ENCODE results near the gene TMEM87B.
"Not testable (repeated sequence)": the region's sequence is repeated elsewhere in the genome, so short reads cannot be mapped to it uniquely, and the experiment has no call there.

Gene TMEM87B

GRCh38 chr2:112024896-112025491 lies 30.1 kb upstream of the TMEM87B start:
- peaks cover 21% of the 10 kb centered on the region for H3K27me3 Mint-ChIP-seq
- CTCF ChIA-PET: no interaction called here
- no peak overlapping the region for H3K4me3 Mint-ChIP-seq

GRCh38 chr2:112026509-112026908 lies 28.6 kb upstream of the TMEM87B start:
- Mint-ChIP-seq H3K27ac (no peak overlapping the region), H3K27me3 (peaks cover 25% of the 10 kb centered on the region)

More at GRCh38 chr2:112024896-112025491, 30.1 kb upstream of the TMEM87B start:
- DNase-seq: no peak
- Mint-ChIP-seq H3K4me1 (no peaks in the 10 kb centered on the region), H3K9me3 (no peaks in the 10 kb centered on the region), H3K36me3 (no peaks in the 10 kb centered on the region), H3K27ac (no peak overlapping the region)

GRCh38 chr2:112027767-112028166 lies 27.3 kb upstream of the TMEM87B start:
- Mint-ChIP-seq H3K36me3 (no peaks in the 10 kb centered on the region), H3K4me3 (no peak overlapping the region), H3K27me3 (peaks cover 32% of the 10 kb centered on the region), H3K4me1 (peaks cover 5% of the 10 kb centered on the region), H3K9me3 (no peaks in the 10 kb centered on the region), H3K27ac (no peak overlapping the region)
- no peak for DNase-seq
- CTCF ChIA-PET: no interaction called here

More at GRCh38 chr2:112026509-112026908, 28.6 kb upstream of the TMEM87B start:
- Mint-ChIP-seq H3K36me3 (no peaks in the 10 kb centered on the region), H3K4me3 (no peak overlapping the region), H3K9me3 (no peaks in the 10 kb centered on the region), H3K4me1 (no peaks in the 10 kb centered on the region)
- DNase-seq: no peak
- CTCF ChIA-PET: no interaction called here

- H3K4me3 Mint-ChIP-seq: no peak overlapping the region
- peaks cover 5% of the 10 kb centered on the region for H3K4me1 Mint-ChIP-seq
- no peaks in the 10 kb centered on the region for H3K9me3 Mint-ChIP-seq
- H3K36me3 Mint-ChIP-seq: no peaks in the 10 kb centered on the region
- CTCF ChIA-PET: no interaction called here
- no peak for DNase-seq
- H3K27ac Mint-ChIP-seq: no peak overlapping the region
- H3K27me3 Mint-ChIP-seq: peaks cover 35% of the 10 kb centered on the region
Measured at GRCh38 chr2:112029164-112029563, 25.9 kb upstream of the TMEM87B start.

- Mint-ChIP-seq H3K9me3 (no peaks in the 10 kb centered on the region), H3K27ac (no peak overlapping the region), H3K4me3 (no peak overlapping the region), H3K36me3 (no peaks in the 10 kb centered on the region), H3K4me1 (peaks cover 5% of the 10 kb centered on the region), H3K27me3 (peaks cover 35% of the 10 kb centered on the region)
- no peak for DNase-seq
- CTCF ChIA-PET: interaction anchor here (1.0 kb wide), 1 partner anchor 138 kb away, joined by 3 read pairs; no protein-coding TSS in a partner anchor
Measured at GRCh38 chr2:112031473-112032223, 23.4 kb upstream of the TMEM87B start.

- no peak for DNase-seq
- Mint-ChIP-seq H3K27me3 (peaks cover 35% of the 10 kb centered on the region), H3K4me3 (no peak overlapping the region), H3K27ac (no peak overlapping the region), H3K4me1 (peaks cover 5% of the 10 kb centered on the region), H3K36me3 (no peaks in the 10 kb centered on the region), H3K9me3 (no peaks in the 10 kb centered on the region)
- CTCF ChIA-PET: no interaction called here
Measured at GRCh38 chr2:112032224-112032586, 22.9 kb upstream of the TMEM87B start.

GRCh38 chr2:112032689-112033465 lies 22.2 kb upstream of the TMEM87B start:
- no peak for DNase-seq
- no peaks in the 10 kb centered on the region for H3K9me3 Mint-ChIP-seq
- no peaks in the 10 kb centered on the region for H3K36me3 Mint-ChIP-seq
- H3K4me3 Mint-ChIP-seq: no peak overlapping the region
- H3K27ac Mint-ChIP-seq: no peak overlapping the region
- peaks cover 35% of the 10 kb centered on the region for H3K27me3 Mint-ChIP-seq
- H3K4me1 Mint-ChIP-seq: peaks cover 5% of the 10 kb centered on the region
- CTCF ChIA-PET: interaction anchor here (1.0 kb wide), 1 partner anchor 145 kb away, joined by 4 read pairs; no protein-coding TSS in a partner anchor

- Mint-ChIP-seq H3K27me3 (peaks cover 31% of the 10 kb centered on the region), H3K36me3 (no peaks in the 10 kb centered on the region), H3K27ac (no peak overlapping the region), H3K9me3 (no peaks in the 10 kb centered on the region), H3K4me3 (no peak overlapping the region), H3K4me1 (peaks cover 5% of the 10 kb centered on the region)
- CTCF ChIA-PET: interaction anchor here (1.0 kb wide), 1 partner anchor 145 kb away, joined by 4 read pairs; no protein-coding TSS in a partner anchor
- no peak for DNase-seq
Measured at GRCh38 chr2:112033600-112033999, 21.5 kb upstream of the TMEM87B start.

- Mint-ChIP-seq H3K27ac (no peak overlapping the region), H3K36me3 (no peaks in the 10 kb centered on the region), H3K27me3 (peaks cover 32% of the 10 kb centered on the region), H3K9me3 (no peaks in the 10 kb centered on the region), H3K4me1 (peaks cover 5% of the 10 kb centered on the region), H3K4me3 (no peak overlapping the region)
- CTCF ChIA-PET: no interaction called here
- no peak for DNase-seq
Measured at GRCh38 chr2:112034924-112035323, 20.1 kb upstream of the TMEM87B start.

- H3K36me3 Mint-ChIP-seq: no peaks in the 10 kb centered on the region
- no peak for DNase-seq
- no peaks in the 10 kb centered on the region for H3K9me3 Mint-ChIP-seq
- peaks cover 5% of the 10 kb centered on the region for H3K4me1 Mint-ChIP-seq
- H3K4me3 Mint-ChIP-seq: no peak overlapping the region
- H3K27me3 Mint-ChIP-seq: peaks cover 24% of the 10 kb centered on the region
- CTCF ChIA-PET: no interaction called here
- no peak overlapping the region for H3K27ac Mint-ChIP-seq
Measured at GRCh38 chr2:112035786-112036185, 19.3 kb upstream of the TMEM87B start.

GRCh38 chr2:112039556-112039955 lies 15.5 kb upstream of the TMEM87B start:
- CTCF ChIA-PET, H3K4me1 Mint-ChIP-seq, H3K36me3 Mint-ChIP-seq, H3K9me3 Mint-ChIP-seq, DNase-seq, H3K4me3 Mint-ChIP-seq, H3K27ac Mint-ChIP-seq: not testable (repeated sequence)
- peaks cover 15% of the 10 kb centered on the region for H3K27me3 Mint-ChIP-seq

GRCh38 chr2:112040066-112040465 lies 15.0 kb upstream of the TMEM87B start:
- DNase-seq, H3K4me1 Mint-ChIP-seq, H3K4me3 Mint-ChIP-seq, H3K9me3 Mint-ChIP-seq, H3K36me3 Mint-ChIP-seq, H3K27ac Mint-ChIP-seq, CTCF ChIA-PET: not testable (repeated sequence)
- H3K27me3 Mint-ChIP-seq: peaks cover 20% of the 10 kb centered on the region

- CTCF ChIA-PET, H3K4me3 Mint-ChIP-seq, H3K9me3 Mint-ChIP-seq, H3K36me3 Mint-ChIP-seq, DNase-seq, H3K4me1 Mint-ChIP-seq, H3K27ac Mint-ChIP-seq: not testable (repeated sequence)
- H3K27me3 Mint-ChIP-seq: peaks cover 24% of the 10 kb centered on the region
Measured at GRCh38 chr2:112041460-112041859, 13.6 kb upstream of the TMEM87B start.

GRCh38 chr2:112045446-112046014 lies 9.5 kb upstream of the TMEM87B start:
- H3K36me3 Mint-ChIP-seq: no peaks in the 10 kb centered on the region
- DNase-seq: no peak
- CTCF ChIA-PET: interaction anchor here (2.0 to 2.1 kb wide), 2 partner anchors 146 to 158 kb away, joined by 7 to 12 read pairs; partner anchors contain the start of gene MERTK
- H3K4me3 Mint-ChIP-seq: no peak overlapping the region
- H3K27me3 Mint-ChIP-seq: peaks cover 27% of the 10 kb centered on the region
- H3K27ac Mint-ChIP-seq: no peak overlapping the region
- peaks cover 3% of the 10 kb centered on the region for H3K4me1 Mint-ChIP-seq
- no peaks in the 10 kb centered on the region for H3K9me3 Mint-ChIP-seq

Data from activated naive CD4-positive, alpha-beta T cell treated with anti-CD3 and anti-CD28 coated beads, Interleukin-2, amount 10 ng/mL, durations not matched to agents 7 days and 5 days (primary cell).